Measurements from ENCODE around the gene JMJD7. TPM values are rescaled to one million over a fixed set of nuclear protein-coding genes. Genes with fewer than 3 reads are reported as not detected.

The JMJD7 gene
- total and polyA plus RNA-seq, 9 of the 15 experiments (the other 6 are each of a cell fraction or from before 2014, with no cell fraction given), result 1.2 to 13.9 (median 6.1) TPM

GRCh38 chr15:41878355-41878699 is 50.4 kb downstream of the JMJD7 start:
- Histone ChIP-seq H4K20me1 (replicated peaks; ENCODE audit: control insufficient read depth, insufficient read depth, low read length) (peaks cover 16% of the 10 kb centered on the region; the same call in 1 of the 2 replicates), H3K9me3 (replicated peaks; ENCODE audit: control insufficient read depth, insufficient read depth, low read depth, low read length) (no peaks in the 10 kb centered on the region), H2AFZ (ENCODE audit: low read depth, low read length) (no peak overlapping the region), H3K27ac (ENCODE audit: extremely low read depth, low read depth, low read length) (no peak overlapping the region), H3K79me2 (ENCODE audit: control insufficient read depth, insufficient read depth, low read length) (no peaks in the 10 kb centered on the region), H3K36me3 (ENCODE audit: control insufficient read depth, insufficient read depth, low read length) (no peaks in the 10 kb centered on the region), H3K4me1 (replicated peaks in 1 of 2; ENCODE audit: control insufficient read depth in 2 of 2, insufficient read depth in 2 of 2, low read length in 2 of 2) (peaks cover 2 to 39% of the 10 kb centered on the region in 2 experiments; a peak in 3 of 5 replicates), H3K27me3 (ENCODE audit: control insufficient read depth in 2 of 2, insufficient read depth in 2 of 2, low read length in 2 of 2) (peaks cover 38 to 92% of the 10 kb centered on the region in 2 experiments; a peak in 4 of 5 replicates), H3K4me2 (ENCODE audit: insufficient read depth, low read length) (no peak overlapping the region), H3K9ac (ENCODE audit: insufficient read depth in 1 of 2, low read depth in 2 of 2, low read length in 2 of 2) (peak overlapping the region in 1 of 2 experiments; percentile 45; a peak in 1 of 4 replicates), H3K4me3 (no peak overlapping the region), H3K9me1 (ENCODE audit: control insufficient read depth, insufficient read depth, low read length) (no peaks in the 10 kb centered on the region)
- no TSS peak for BruUV-seq (replicated peaks)
- ChIA-PET POLR2A (no interaction called here), CTCF (ENCODE audit: low intra/inter-chr PET ratio) (no interaction called here)
- intact Hi-C loops (cut with micrococcal nuclease), result no loop called here
- DNase-seq (ENCODE audit: extremely low read depth in 1 of 4, low spot score in 3 of 4), result no peak
- 12% methylated on average over 10 of the region's 10 CpGs for WGBS (ENCODE audit: insufficient coverage, low coverage, missing lambda C conversion rate)
- in situ Hi-C loops (cut with MboI), result no loop called here
- no peak for ATAC-seq
- FAIRE-seq, result no peak
- TF ChIP-seq GATA2 (CRISPR knock-in tag; IDR thresholded peaks at IDR 0.05) (no peak), PCBP2 (IDR thresholded peaks at IDR 0.05; ENCODE audit: low read depth, low read length, poor library complexity, severe bottlenecking) (no peak), NR2C1 (IDR thresholded peaks at IDR 0.05) (no peak), NR2C1 (tag; IDR thresholded peaks at IDR 0.05) (no peak), IRF2 (CRISPR knock-in tag; IDR thresholded peaks at IDR 0.05) (no peak), TRIM28 (IDR thresholded peaks at IDR 0.05) (no peak), RERE (CRISPR knock-in tag; IDR thresholded peaks at IDR 0.05; ENCODE audit: borderline replicate concordance) (no peak), HDAC1 (IDR thresholded peaks at IDR 0.05) (no peak), TAF1 (IDR thresholded peaks at IDR 0.05; ENCODE audit: control insufficient read depth, extremely low read depth, insufficient read depth, low read length, severe bottlenecking) (no peak), WHSC1 (IDR thresholded peaks at IDR 0.05; ENCODE audit: low read length) (no peak), CBX1 (IDR thresholded peaks at IDR 0.05; ENCODE audit: low read depth) (no peak)
- TF ChIP-seq, protein P1, sequence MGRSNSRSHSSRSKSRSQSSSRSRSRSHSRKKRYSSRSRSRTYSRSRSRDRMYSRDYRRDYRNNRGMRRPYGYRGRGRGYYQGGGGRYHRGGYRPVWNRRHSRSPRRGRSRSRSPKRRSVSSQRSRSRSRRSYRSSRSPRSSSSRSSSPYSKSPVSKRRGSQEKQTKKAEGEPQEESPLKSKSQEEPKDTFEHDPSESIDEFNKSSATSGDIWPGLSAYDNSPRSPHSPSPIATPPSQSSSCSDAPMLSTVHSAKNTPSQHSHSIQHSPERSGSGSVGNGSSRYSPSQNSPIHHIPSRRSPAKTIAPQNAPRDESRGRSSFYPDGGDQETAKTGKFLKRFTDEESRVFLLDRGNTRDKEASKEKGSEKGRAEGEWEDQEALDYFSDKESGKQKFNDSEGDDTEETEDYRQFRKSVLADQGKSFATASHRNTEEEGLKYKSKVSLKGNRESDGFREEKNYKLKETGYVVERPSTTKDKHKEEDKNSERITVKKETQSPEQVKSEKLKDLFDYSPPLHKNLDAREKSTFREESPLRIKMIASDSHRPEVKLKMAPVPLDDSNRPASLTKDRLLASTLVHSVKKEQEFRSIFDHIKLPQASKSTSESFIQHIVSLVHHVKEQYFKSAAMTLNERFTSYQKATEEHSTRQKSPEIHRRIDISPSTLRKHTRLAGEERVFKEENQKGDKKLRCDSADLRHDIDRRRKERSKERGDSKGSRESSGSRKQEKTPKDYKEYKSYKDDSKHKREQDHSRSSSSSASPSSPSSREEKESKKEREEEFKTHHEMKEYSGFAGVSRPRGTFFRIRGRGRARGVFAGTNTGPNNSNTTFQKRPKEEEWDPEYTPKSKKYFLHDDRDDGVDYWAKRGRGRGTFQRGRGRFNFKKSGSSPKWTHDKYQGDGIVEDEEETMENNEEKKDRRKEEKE (IDR thresholded peaks at IDR 0.05; ENCODE audit: borderline replicate concordance in 1 of 2, control insufficient read depth in 1 of 2, low read depth in 2 of 2, low read length in 1 of 2), result no peak
- TF ChIP-seq, protein P2, sequence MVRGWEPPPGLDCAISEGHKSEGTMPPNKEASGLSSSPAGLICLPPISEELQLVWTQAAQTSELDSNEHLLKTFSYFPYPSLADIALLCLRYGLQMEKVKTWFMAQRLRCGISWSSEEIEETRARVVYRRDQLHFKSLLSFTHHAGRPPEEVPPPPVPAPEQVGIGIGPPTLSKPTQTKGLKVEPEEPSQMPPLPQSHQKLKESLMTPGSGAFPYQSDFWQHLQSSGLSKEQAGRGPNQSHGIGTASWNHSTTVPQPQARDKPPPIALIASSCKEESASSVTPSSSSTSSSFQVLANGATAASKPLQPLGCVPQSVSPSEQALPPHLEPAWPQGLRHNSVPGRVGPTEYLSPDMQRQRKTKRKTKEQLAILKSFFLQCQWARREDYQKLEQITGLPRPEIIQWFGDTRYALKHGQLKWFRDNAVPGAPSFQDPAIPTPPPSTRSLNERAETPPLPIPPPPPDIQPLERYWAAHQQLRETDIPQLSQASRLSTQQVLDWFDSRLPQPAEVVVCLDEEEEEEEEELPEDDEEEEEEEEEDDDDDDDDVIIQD (CRISPR knock-in tag; IDR thresholded peaks at IDR 0.05), result no peak
